NCI-H446 treated with DMSO at 0.1 percent for 48 hours (cell line): ENCODE results near the gene ZBTB16.
"Not testable (repeated sequence)": the region's sequence is repeated elsewhere in the genome, so short reads cannot be mapped to it uniquely, and the experiment has no call there.

Experiments
- DNase-seq: peaks from one replicate; lab custom pipeline; 2025; lab: John Stamatoyannopoulos, UW

Gene ZBTB16

GRCh38 chr11:114042234-114042633, 17.3 kb upstream of the ZBTB16 start:
- no peak for DNase-seq

- no peak for DNase-seq
Observed at GRCh38 chr11:114044042-114044871, 15.3 kb upstream of the ZBTB16 start.

GRCh38 chr11:114047327-114047726, 12.2 kb upstream of the ZBTB16 start:
- no peak for DNase-seq

- no peak for DNase-seq
Observed at GRCh38 chr11:114049050-114049449, 10.5 kb upstream of the ZBTB16 start.

GRCh38 chr11:114049766-114050165, 9.7 kb upstream of the ZBTB16 start:
- DNase-seq: not testable (repeated sequence)

GRCh38 chr11:114050258-114050927, 9.1 kb upstream of the ZBTB16 start:
- no peak for DNase-seq

GRCh38 chr11:114051558-114051957, 8.0 kb upstream of the ZBTB16 start:
- DNase-seq: no peak

- DNase-seq: no peak
Observed at GRCh38 chr11:114052160-114052559, 7.4 kb upstream of the ZBTB16 start.

GRCh38 chr11:114053406-114053805, 6.1 kb upstream of the ZBTB16 start:
- no peak for DNase-seq

GRCh38 chr11:114054806-114055205, 4.7 kb upstream of the ZBTB16 start:
- no peak for DNase-seq

- DNase-seq: no peak
Observed at GRCh38 chr11:114056409-114056808, 3.1 kb upstream of the ZBTB16 start.

- no peak for DNase-seq
Observed at GRCh38 chr11:114057147-114057546, 2.4 kb upstream of the ZBTB16 start.

GRCh38 chr11:114057605-114058004, 1.9 kb upstream of the ZBTB16 start:
- no peak for DNase-seq

- no peak for DNase-seq
Observed at GRCh38 chr11:114058026-114058706, 1.3 kb upstream of the ZBTB16 start.

- no peak for DNase-seq
Observed at GRCh38 chr11:114058871-114059277, 637 bp upstream of the ZBTB16 start.

GRCh38 chr11:114059984-114060391, 477 bp downstream of the ZBTB16 start:
- DNase-seq: no peak

- DNase-seq: no peak
Observed at GRCh38 chr11:114060392-114061047, 1.0 kb downstream of the ZBTB16 start.

- DNase-seq: no peak
Observed at GRCh38 chr11:114061048-114061680, 1.7 kb downstream of the ZBTB16 start.

GRCh38 chr11:114061681-114062049, 2.2 kb downstream of the ZBTB16 start:
- no peak for DNase-seq

- DNase-seq: no peak
Observed at GRCh38 chr11:114062272-114062671, 2.8 kb downstream of the ZBTB16 start.

GRCh38 chr11:114063149-114063828, 3.8 kb downstream of the ZBTB16 start:
- DNase-seq: no peak
